HUES64 (cell line): Measurements from ENCODE around the gene TBL1XR1.
"Not testable (repeated sequence)": the region's sequence is repeated elsewhere in the genome, so short reads cannot be mapped to it uniquely, and the experiment has no call there.

Experiments used
- H3K27ac ChIP-seq: 2 replicates; pipeline ENCODE4 v1.7.0; 2013; ENCODE audit warnings: low read depth, low read length, inconsistent platforms
- H3K27me3 ChIP-seq: 2 replicates; pipeline ENCODE4 v1.6.1; 2013; ENCODE audit warnings: mild to moderate bottlenecking, low read length; ENCODE audit not compliant: insufficient read depth
- H3K36me3 ChIP-seq: 2 replicates; pipeline ENCODE4 v1.6.1; 2013; ENCODE audit warnings: mild to moderate bottlenecking, low read length; ENCODE audit not compliant: insufficient read depth
- H3K4me1 ChIP-seq: 2 replicates; pipeline ENCODE4 v1.6.1; 2013; ENCODE audit warnings: mild to moderate bottlenecking, low read length, moderate library complexity; ENCODE audit not compliant: insufficient read depth
- H3K4me3 ChIP-seq: 2 replicates; pipeline ENCODE4 v1.5.1; 2013; ENCODE audit warnings: mild to moderate bottlenecking, low read length, moderate library complexity
- H3K9ac ChIP-seq: 2 replicates; pipeline ENCODE4 v1.6.1; 2013; ENCODE audit warnings: mild to moderate bottlenecking, low read depth, low read length
- H3K9me3 ChIP-seq: 2 replicates; pipeline ENCODE4 v1.6.1; 2013; ENCODE audit warnings: low read depth, low read length; ENCODE audit not compliant: insufficient read depth
- WGBS: fragments of 150-250, 120-280 bp; methylation state at CpG from one replicate; pipeline ENCODE4 v1.1.7; 2013; ENCODE audit warnings: missing lambda C conversion rate; 5-methylcytosine and 5-hydroxymethylcytosine counted together

The TBL1XR1 gene

DNA sequence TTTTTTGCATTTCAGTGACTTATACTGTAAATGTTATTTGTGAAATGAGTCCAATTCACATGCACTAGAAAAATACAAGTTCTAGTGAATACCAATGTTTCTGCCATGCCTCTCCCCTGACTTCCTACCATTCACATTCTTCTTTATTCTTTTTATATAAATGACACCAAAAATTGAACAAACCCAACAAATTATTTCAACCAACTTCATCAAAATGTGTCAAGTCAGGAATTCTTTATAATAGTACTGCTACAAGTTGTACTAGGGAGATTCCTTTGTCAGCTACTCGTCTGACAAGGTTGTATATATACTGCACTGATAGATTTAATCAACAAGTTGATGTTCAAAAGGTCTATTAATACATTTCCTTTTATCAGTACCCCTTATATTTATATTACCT, 3.0 kb downstream of the TBL1XR1 start:
- Histone ChIP-seq H3K9ac (peak overlapping the region; percentile 100; the same call in 1 of the 2 replicates), H3K36me3 (no peaks in the 10 kb centered on the region), H3K9me3 (no peaks in the 10 kb centered on the region), H3K4me1 (peaks cover 48% of the 10 kb centered on the region), H3K27ac (no peak overlapping the region), H3K4me3 (peak overlapping the region; percentile 99), H3K27me3 (no peaks in the 10 kb centered on the region)
- no CpG with 5 or more reads among the region's 1 CpG for WGBS

DNA sequence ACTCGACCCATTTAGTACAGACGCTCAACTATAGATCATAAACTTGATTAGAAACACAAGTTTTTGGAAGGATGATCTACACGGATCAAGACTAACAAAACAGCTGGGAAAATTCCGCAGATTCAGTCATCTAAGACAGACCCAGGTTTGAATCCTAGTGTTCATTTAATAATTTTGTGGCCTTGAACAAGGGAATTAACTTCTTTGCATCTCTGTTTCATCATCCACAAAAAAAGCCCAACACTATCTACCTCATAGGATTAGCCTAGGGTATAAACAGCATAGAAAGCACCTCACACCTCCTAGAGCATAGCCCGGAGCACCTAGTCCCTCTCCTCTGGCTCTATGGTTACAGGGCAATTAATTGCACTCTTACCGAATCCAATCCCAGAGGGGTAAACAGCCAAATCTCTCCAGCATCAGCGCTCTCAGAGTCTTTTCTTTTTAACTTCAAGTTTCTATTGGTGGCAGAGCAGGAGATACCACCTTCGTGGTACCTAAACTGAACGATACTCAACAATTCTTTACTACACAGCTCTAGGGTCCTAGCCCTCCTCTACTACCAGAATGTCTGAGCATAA, 3.5 kb downstream of the TBL1XR1 start:
- H3K9me3 ChIP-seq, result no peaks in the 10 kb centered on the region
- H3K4me1 ChIP-seq, result peaks cover 42% of the 10 kb centered on the region
- H3K9ac ChIP-seq, result peak overlapping the region; percentile 100; the same call in 1 of the 2 replicates
- WGBS, result 67% methylated on average over 9 of the region's 9 CpGs
- H3K27me3 ChIP-seq, result no peaks in the 10 kb centered on the region
- peak overlapping the region; percentile 99 for H3K4me3 ChIP-seq
- H3K36me3 ChIP-seq, result no peaks in the 10 kb centered on the region
- H3K27ac ChIP-seq, result no peak overlapping the region

DNA sequence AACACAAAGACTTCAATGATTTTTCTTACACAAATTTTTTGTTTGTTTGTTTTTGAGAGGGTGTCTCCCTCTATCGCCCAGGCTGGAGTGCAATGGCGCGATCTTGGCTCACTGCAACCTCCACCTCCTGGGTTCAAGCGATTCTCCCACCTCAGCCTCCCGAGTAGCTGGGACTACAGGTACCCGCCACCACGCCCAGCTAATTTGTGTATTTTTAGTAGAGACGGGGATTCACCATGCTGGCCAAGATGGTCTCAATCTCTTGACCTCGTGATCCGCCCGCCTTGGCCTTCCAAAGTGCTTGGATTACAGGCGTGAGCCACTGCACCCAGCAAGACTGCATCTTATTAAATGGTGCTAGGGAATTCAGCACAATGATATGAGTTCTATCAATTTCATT, 4.0 kb downstream of the TBL1XR1 start:
- H3K4me3 ChIP-seq, result peak overlapping the region; percentile 99; the same call in 1 of the 2 replicates

DNA sequence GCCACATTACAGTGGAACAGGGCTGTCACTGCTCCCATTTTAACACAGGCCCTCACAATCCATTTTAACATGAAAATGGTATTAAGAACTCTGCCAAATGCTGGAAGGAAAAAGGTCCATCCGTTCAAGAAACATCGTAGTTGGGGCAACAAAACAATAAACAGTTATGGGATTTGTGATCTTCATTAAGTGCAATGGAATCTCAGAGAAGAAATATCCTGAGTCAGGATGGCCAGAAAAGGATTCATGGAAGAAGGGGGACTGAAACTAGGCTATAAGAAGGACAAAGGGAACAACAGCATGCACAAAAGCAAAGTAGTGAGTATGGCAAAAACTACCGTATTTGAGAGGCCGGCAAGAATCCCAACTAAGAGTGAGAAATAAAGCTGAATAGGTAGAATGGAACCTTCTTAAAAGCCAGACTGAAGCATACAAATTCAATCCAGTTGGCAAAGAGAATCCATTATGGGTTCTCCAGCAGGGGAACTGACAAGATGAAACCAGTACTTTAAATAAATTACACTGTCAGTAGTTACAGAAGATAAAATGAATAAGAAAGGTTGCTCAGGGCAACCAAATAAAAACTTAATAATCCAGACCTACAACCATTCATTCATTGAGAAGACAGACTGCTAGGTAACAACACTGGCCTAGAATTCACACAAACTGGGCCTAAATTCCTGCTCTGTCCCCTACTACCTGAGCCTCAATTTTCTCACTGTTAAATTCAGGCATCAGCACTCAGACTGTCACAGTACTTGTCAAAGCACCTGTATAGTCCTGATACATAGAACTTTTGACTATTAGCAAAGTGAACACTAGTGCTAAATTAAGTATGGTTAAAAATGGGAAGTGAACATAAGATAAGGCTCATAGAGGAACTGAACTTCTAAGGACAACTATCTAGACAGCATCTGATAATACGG, 6.3 kb downstream of the TBL1XR1 start:
- Histone ChIP-seq H3K27ac (no peak overlapping the region), H3K4me1 (peaks cover 33% of the 10 kb centered on the region), H3K27me3 (no peaks in the 10 kb centered on the region), H3K36me3 (no peaks in the 10 kb centered on the region), H3K9ac (no peak overlapping the region), H3K9me3 (no peaks in the 10 kb centered on the region), H3K4me3 (no peak overlapping the region)
- WGBS, result 49% methylated on average over 4 of the region's 5 CpGs

More for the DNA sequence above, 4.0 kb downstream of the TBL1XR1 start:
- H3K9me3 ChIP-seq, H3K27me3 ChIP-seq, H3K9ac ChIP-seq, H3K27ac ChIP-seq, H3K36me3 ChIP-seq: not testable (repeated sequence)
- peaks cover 37% of the 10 kb centered on the region for H3K4me1 ChIP-seq
- WGBS, result 97% methylated on average over 12 of the region's 12 CpGs

DNA sequence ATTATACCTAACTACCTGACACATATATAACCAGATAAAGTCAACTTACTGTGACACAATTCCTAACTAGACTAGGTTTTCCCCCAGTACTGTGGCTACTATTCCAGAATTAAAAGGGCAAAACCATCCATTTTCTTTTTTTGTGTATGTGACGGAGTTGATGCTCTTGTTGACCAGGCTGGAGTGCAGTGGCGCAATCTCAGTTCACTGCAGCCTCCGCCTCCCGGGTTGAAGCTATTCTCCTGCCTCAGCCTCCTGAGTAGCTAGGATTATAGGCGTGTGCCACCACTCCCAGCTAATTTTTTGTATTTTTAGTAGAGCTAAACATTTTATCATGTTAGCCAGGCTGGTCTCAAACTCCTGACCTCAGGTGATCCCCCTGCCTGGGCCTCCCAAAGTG, 7.1 kb downstream of the TBL1XR1 start:
- H3K9ac ChIP-seq, H3K9me3 ChIP-seq, H3K36me3 ChIP-seq, H3K4me3 ChIP-seq, H3K27ac ChIP-seq, H3K27me3 ChIP-seq: not testable (repeated sequence)
- H3K4me1 ChIP-seq, result peaks cover 33% of the 10 kb centered on the region
- 96% methylated on average over 5 of the region's 5 CpGs for WGBS

DNA sequence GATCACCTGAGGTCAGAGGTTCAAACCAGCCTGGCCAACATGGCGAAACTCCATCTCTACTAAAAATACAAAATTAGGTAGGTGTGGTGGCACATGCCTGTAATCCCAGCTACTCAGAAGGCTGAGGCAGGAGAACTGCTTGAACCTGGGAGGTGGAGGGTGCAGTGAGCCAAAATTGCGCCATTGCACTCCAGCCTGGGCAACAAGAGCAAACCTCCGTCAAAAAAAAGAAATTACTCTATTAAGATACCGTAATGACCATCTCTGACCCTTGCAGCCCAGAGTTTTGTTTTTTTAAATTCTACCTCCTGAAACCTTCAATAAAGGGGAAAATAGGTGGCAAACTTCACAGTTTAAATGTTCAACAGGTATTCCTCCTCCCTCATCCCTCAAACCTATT, 9.0 kb downstream of the TBL1XR1 start:
- H3K27me3 ChIP-seq, H3K4me3 ChIP-seq, H3K9me3 ChIP-seq, H3K36me3 ChIP-seq, H3K27ac ChIP-seq, H3K9ac ChIP-seq: not testable (repeated sequence)
- WGBS, result 98% methylated on average over 4 of the region's 4 CpGs
- H3K4me1 ChIP-seq, result peaks cover 18% of the 10 kb centered on the region

DNA sequence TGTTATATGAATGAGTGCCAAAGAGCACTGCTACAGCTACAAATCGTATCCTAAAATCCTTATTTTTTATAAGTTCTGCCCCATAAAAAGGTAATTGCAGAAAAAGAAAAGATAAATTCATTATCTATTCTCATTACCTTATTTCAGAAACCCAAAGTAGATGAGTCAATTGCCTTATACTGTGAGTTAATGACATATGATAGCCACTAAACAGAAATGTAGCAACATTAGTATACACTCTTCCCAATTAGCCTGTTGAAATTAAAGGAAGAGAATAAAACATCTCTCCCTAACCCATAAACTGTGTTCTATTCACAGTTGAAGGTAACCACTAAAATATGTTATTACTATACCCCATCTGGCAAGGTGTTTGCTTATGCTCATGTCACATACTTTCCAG, 11.0 kb downstream of the TBL1XR1 start:
- 100% methylated on average over 1 of the region's 1 CpG for WGBS
- no peaks in the 10 kb centered on the region for H3K36me3 ChIP-seq
- H3K27ac ChIP-seq, result no peak overlapping the region
- H3K9me3 ChIP-seq, result no peaks in the 10 kb centered on the region
- H3K27me3 ChIP-seq, result no peaks in the 10 kb centered on the region
- peaks cover 18% of the 10 kb centered on the region for H3K4me1 ChIP-seq
- no peak overlapping the region for H3K9ac ChIP-seq
- H3K4me3 ChIP-seq, result no peak overlapping the region

DNA sequence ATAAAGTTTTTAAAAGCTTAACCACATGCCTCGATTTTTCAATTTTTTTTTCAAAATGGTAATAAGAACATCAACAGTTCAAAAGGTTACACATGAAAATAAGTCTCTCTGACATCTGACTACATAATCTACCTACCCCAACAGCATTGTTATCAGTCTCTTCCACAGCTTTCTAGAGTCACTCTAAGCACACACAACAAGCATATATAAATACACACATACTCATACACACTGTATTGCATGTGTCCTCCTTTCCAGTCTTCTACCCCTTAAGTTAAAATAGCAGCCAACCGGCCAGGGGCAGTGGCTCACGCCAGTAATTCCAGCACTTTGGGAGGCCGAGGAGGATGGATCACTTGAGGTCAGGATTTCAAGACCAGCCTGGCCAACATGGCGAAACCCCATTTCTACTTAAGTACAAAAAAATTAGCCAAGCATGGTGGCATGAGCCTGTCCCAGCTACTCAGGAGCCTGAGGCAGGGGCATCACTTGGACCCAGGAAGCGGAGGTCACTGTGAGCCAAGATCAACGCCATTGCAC, 12.2 kb downstream of the TBL1XR1 start:
- no peak overlapping the region for H3K4me3 ChIP-seq
- no peak overlapping the region for H3K9ac ChIP-seq
- H3K9me3 ChIP-seq, result no peaks in the 10 kb centered on the region
- peaks cover 16% of the 10 kb centered on the region for H3K4me1 ChIP-seq
- WGBS, result 92% methylated on average over 7 of the region's 7 CpGs
- no peaks in the 10 kb centered on the region for H3K36me3 ChIP-seq
- no peaks in the 10 kb centered on the region for H3K27me3 ChIP-seq
- no peak overlapping the region for H3K27ac ChIP-seq

DNA sequence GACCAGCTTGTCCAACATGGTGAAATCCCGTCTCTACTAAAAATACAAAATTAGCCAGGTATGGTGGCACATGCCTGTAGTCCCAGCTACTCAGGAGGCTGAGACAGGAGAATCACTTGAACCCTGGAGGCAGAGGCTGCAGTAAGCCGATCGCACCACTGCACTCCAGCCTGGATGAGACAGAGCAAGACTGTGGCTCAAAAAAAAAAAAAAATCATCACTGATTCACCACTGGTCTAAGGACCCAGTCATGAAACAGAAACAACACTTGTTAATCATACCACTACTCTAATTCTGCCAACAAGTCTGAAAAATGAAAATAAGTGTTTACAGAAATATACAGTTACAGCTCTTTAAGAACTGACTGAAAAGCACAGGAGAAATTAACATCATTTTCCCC, 12.7 kb downstream of the TBL1XR1 start:
- WGBS, result 91% methylated on average over 3 of the region's 3 CpGs
- not testable (repeated sequence) for H3K9ac ChIP-seq, H3K27ac ChIP-seq, H3K9me3 ChIP-seq, H3K4me3 ChIP-seq, H3K27me3 ChIP-seq, H3K36me3 ChIP-seq
- peaks cover 19% of the 10 kb centered on the region for H3K4me1 ChIP-seq

DNA sequence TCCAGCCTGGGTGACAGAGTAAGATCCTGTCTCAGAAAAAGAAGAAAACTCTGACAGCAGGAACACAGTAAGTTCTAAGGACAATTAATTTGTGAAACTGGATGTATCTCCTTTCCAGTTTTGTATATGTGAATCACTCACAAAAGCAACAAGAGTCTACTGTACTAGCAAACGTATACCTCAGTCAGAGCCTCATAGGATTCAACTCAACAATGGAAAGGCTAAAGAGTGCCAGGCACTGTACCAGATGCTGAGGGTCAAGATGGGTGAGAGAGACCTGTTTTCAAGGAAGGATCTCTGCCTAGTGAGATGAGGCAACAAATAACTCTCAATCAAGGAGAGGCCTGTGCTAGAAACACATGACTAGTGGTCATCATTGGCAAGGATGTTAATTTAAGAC, 14.9 kb downstream of the TBL1XR1 start:
- Histone ChIP-seq H3K27ac (no peak overlapping the region), H3K27me3 (no peaks in the 10 kb centered on the region), H3K9ac (no peak overlapping the region), H3K36me3 (no peaks in the 10 kb centered on the region), H3K9me3 (no peaks in the 10 kb centered on the region), H3K4me1 (peaks cover 26% of the 10 kb centered on the region), H3K4me3 (no peak overlapping the region)
- WGBS, result 91% methylated on average over 1 of the region's 1 CpG

DNA sequence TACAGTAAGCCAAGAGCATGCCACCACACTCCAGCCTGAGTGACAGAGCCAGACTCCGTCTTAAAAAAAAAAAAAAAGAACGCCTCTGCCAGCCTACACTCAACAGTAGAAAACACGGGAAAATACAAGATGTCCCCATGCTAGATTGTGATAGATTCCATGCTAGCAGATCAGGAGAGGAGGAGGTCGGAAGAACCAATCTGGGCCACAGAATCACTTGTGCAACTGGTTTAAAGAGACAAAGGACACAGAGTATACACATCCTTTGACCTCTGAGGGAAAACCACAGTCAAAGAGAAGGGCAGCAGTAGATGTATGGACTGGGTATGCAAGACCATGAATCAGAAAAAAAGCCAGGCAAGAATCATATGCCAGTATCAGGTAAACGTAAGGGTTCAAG, 15.9 kb downstream of the TBL1XR1 start:
- no peaks in the 10 kb centered on the region for H3K9me3 ChIP-seq
- H3K27ac ChIP-seq, result no peak overlapping the region
- H3K27me3 ChIP-seq, result no peaks in the 10 kb centered on the region
- no peaks in the 10 kb centered on the region for H3K36me3 ChIP-seq
- WGBS, result 88% methylated on average over 5 of the region's 5 CpGs
- no peak overlapping the region for H3K9ac ChIP-seq
- H3K4me1 ChIP-seq, result peaks cover 26% of the 10 kb centered on the region
- no peak overlapping the region for H3K4me3 ChIP-seq
